SK-N-SH (cell line): ENCODE data around the gene P2RX5. TPM values are rescaled to one million over a fixed set of nuclear protein-coding genes. Genes with fewer than 3 reads are reported as not detected.

Experiments
- CTCF ChIA-PET: fragments of 300-600, 350-600 bp; formaldehyde crosslinking; extraction: SDS; loops from one replicate; lab custom pipeline; 2021; lab: Yijun Ruan, JAX
- POLR2A ChIA-PET: fragments of 350-600 bp; sonication (Branson Sonifier 250); formaldehyde crosslinking; extraction: SDS; loops from one replicate; lab custom pipeline; 2020; ENCODE audit warnings: antibody characterized with exemption, inconsistent platforms; lab: Yijun Ruan, JAX
- DNase-seq: peaks from one replicate; pipeline ENCODE4 v3.0.0; 2012
- H2AFZ ChIP-seq: fragments of 200-600 bp; sonication (generic); 2 replicates; pipeline ENCODE4 v1.8.1; 2016; ENCODE audit warnings: antibody characterized with exemption, mild to moderate bottlenecking, low read depth
- H3F3A ChIP-seq: fragments of 200-600 bp; sonication (generic); replicated peaks from 2 replicates; pipeline ENCODE3; 2016; ENCODE audit warnings: antibody characterized with exemption, mild to moderate bottlenecking; ENCODE audit not compliant: insufficient read depth
- H3K27ac ChIP-seq, 2 experiments: fragments of 200-500 bp in 1 of 2; fragments of 200-600 bp in 1 of 2; sonication (Bioruptor generic) in 1 of 2; sonication (generic), shearing (Covaris generic) in 1 of 2; 2 replicates each; pipeline versions ENCODE4 v1.5.1 to v1.6.1; 2014 to 2016; ENCODE audit warnings: low read depth in 2 of 2, inconsistent platforms in 1 of 2, low read length in 1 of 2, mild to moderate bottlenecking in 1 of 2, mixed read lengths in 1 of 2
- H3K27me3 ChIP-seq: fragments of 200-600 bp; sonication (generic), shearing (Covaris generic); 2 replicates; pipeline ENCODE4 v1.6.1; 2016; ENCODE audit warnings: mixed run types; ENCODE audit not compliant: insufficient read depth
- H3K36me3 ChIP-seq, 2 experiments: fragments of 200-500 bp in 1 of 2; fragments of 200-600 bp in 1 of 2; sonication (Bioruptor generic) in 1 of 2; sonication (generic) in 1 of 2; replicated peaks in 1 of 2; 2 replicates each; pipeline versions ENCODE3 to v1.5.1; 2014 to 2016; ENCODE audit warnings: low read length in 1 of 2, mild to moderate bottlenecking in 1 of 2; ENCODE audit not compliant: insufficient read depth in 2 of 2, control insufficient read depth in 1 of 2
- H3K4me1 ChIP-seq, 2 experiments: fragments of 200-500 bp in 1 of 2; fragments of 200-600 bp in 1 of 2; sonication (Bioruptor generic) in 1 of 2; sonication (generic), shearing (Covaris generic) in 1 of 2; 2 replicates each; pipeline versions ENCODE4 v1.5.1 to v1.6.1; 2014 to 2016; ENCODE audit warnings: low read depth in 1 of 2, low read length in 1 of 2, mixed run types in 1 of 2; ENCODE audit not compliant: insufficient read depth in 2 of 2, control insufficient read depth in 1 of 2
- H3K4me2 ChIP-seq: fragments of 200-600 bp; sonication (generic), shearing (Covaris generic); 2 replicates; pipeline ENCODE4 v1.6.1; 2017; ENCODE audit warnings: mixed run types
- H3K4me3 ChIP-seq, 2 experiments: fragments of 200-500 bp in 1 of 2; fragments of 200-600 bp in 1 of 2; sonication (Bioruptor generic) in 1 of 2; sonication (generic), shearing (Covaris generic) in 1 of 2; 2 replicates each; pipeline versions ENCODE4 v1.5.1 to v1.8.1; 2014 to 2016; ENCODE audit warnings: low read depth in 2 of 2, inconsistent platforms in 1 of 2, low read length in 1 of 2, mild to moderate bottlenecking in 1 of 2, mixed read lengths in 1 of 2, moderate library complexity in 1 of 2
- H3K79me2 ChIP-seq: fragments of 200-600 bp; sonication (generic); 2 replicates; pipeline ENCODE4 v1.8.1; 2017; ENCODE audit warnings: mild to moderate bottlenecking; ENCODE audit not compliant: insufficient read depth
- H3K9ac ChIP-seq: fragments of 200-600 bp; sonication (generic); 2 replicates; pipeline ENCODE4 v1.6.1; 2017; ENCODE audit warnings: mixed run types
- H3K9me2 ChIP-seq: fragments of 200-600 bp; sonication (generic); 2 replicates; pipeline ENCODE4 v1.6.1; 2017; ENCODE audit warnings: mixed run types
- H3K9me3 ChIP-seq: fragments of 200-600 bp; sonication (generic); 2 replicates; pipeline ENCODE4 v1.6.1; 2017; ENCODE audit warnings: mixed run types, mild to moderate bottlenecking, moderate library complexity
- H4K20me1 ChIP-seq: fragments of 200-600 bp; sonication (generic); 2 replicates; pipeline ENCODE4 v1.6.1; 2017; ENCODE audit warnings: mild to moderate bottlenecking, mixed run types; ENCODE audit not compliant: insufficient read depth
- CHD2 ChIP-seq: fragments of 150-350 bp; IDR thresholded peaks from 2 replicates; pipeline ENCODE4 v1.6.1; 2018; ENCODE audit warnings: low read length; ENCODE audit not compliant: partially characterized antibody
- CTCF ChIP-seq: fragments of 200-600 bp; sonication (generic); IDR thresholded peaks from 2 replicates; pipeline ENCODE4 v1.6.1; 2017; ENCODE audit warnings: antibody characterized with exemption, mild to moderate bottlenecking, moderate library complexity
- EP300 ChIP-seq, 2 experiments: IDR thresholded peaks; 2 replicates each; pipeline versions ENCODE4 v1.4.0 to v1.6.1; 2012; ENCODE audit warnings: borderline replicate concordance in 1 of 2, low read depth in 1 of 2, low read length in 1 of 2
- EZH2phosphoT487 ChIP-seq: fragments of 200-600 bp; sonication (generic); IDR thresholded peaks from 2 replicates; pipeline ENCODE4 v1.6.1; 2017; ENCODE audit warnings: low read depth, mixed run types, mild to moderate bottlenecking, antibody characterized with exemption, moderate library complexity, borderline replicate concordance
- FOSL2 ChIP-seq: IDR thresholded peaks from 2 replicates; pipeline ENCODE4 v1.4.0; 2012; ENCODE audit warnings: low read depth, mild to moderate bottlenecking, moderate library complexity, borderline replicate concordance
- FOXJ3 ChIP-seq: sonication (generic); formaldehyde crosslinking; IDR thresholded peaks from 2 replicates; pipeline ENCODE4 v1.5.1; 2020; ENCODE audit warnings: mild to moderate bottlenecking, missing genetic modification reagents
- GABPA ChIP-seq: IDR thresholded peaks from 2 replicates; pipeline ENCODE4 v1.4.0; 2012; ENCODE audit warnings: low read depth, mild to moderate bottlenecking
- IRF3 ChIP-seq: fragments of 150-350 bp; IDR thresholded peaks from 2 replicates; pipeline ENCODE4 v1.6.1; 2016; ENCODE audit warnings: mild to moderate bottlenecking, low read depth, low read length
- JUND ChIP-seq: IDR thresholded peaks from 2 replicates; pipeline ENCODE4 v1.4.0; 2012
- MAX ChIP-seq: IDR thresholded peaks from 2 replicates; pipeline ENCODE4 v1.4.0; 2012; ENCODE audit warnings: low read depth
- PBX3 ChIP-seq: IDR thresholded peaks from 2 replicates; pipeline ENCODE4; 2012
- RXRA ChIP-seq: IDR thresholded peaks from 2 replicates; pipeline ENCODE4 v1.4.0; 2012; ENCODE audit warnings: low read depth, mild to moderate bottlenecking, borderline replicate concordance
- SIN3A ChIP-seq: IDR thresholded peaks from 2 replicates; pipeline ENCODE4 v1.6.1; 2012; ENCODE audit warnings: low read depth, mild to moderate bottlenecking, low read length, moderate library complexity, borderline replicate concordance
- TCF12 ChIP-seq: IDR thresholded peaks from 2 replicates; pipeline ENCODE4 v1.4.0; 2012
- TEAD4 ChIP-seq: IDR thresholded peaks from 2 replicates; pipeline ENCODE4 v1.4.0; 2012; ENCODE audit warnings: mild to moderate bottlenecking, borderline replicate concordance; ENCODE audit not compliant: insufficient read depth
- ZBTB33 ChIP-seq: IDR thresholded peaks from 2 replicates; pipeline ENCODE4 v1.4.0; 2012; ENCODE audit warnings: low read depth, borderline replicate concordance
- WGBS: methylation state at CpG from one replicate; pipeline ENCODE4 v1.1.6; 2017; ENCODE audit warnings: low lambda C conversion rate; 5-methylcytosine and 5-hydroxymethylcytosine counted together
- polyA plus RNA-seq, 3 experiments: library from polyadenylated mRNA; depleted of rRNA; stranded (reverse); fragments of >200 nt; gene quantifications; 2 replicates each; pipeline ENCODE4 v1.2.3, GENCODE V29; 2012

Gene P2RX5
- polyA plus RNA-seq, 1 of the 3 experiments (the other 2 are of a cell fraction), result 0.97 TPM

- Histone ChIP-seq H3K27me3 (no peaks in the 10 kb centered on the region), H2AFZ (no peak overlapping the region), H3K4me1 (peaks cover 0 to 13% of the 10 kb centered on the region in 2 experiments; a peak in 1 of 4 replicates), H4K20me1 (no peaks in the 10 kb centered on the region), H3K27ac (no peak overlapping the region), H3K4me3 (no peak overlapping the region), H3K9me2 (no peaks in the 10 kb centered on the region), H3K36me3 (no peaks in the 10 kb centered on the region), H3F3A (no peaks in the 10 kb centered on the region), H3K9me3 (no peaks in the 10 kb centered on the region), H3K9ac (no peak overlapping the region), H3K4me2 (no peak overlapping the region), H3K79me2 (no peaks in the 10 kb centered on the region)
- POLR2A ChIA-PET, result no interaction called here
- TF ChIP-seq TCF12 (no peak), TEAD4 (no peak), CTCF (no peak), JUND (no peak), RXRA (no peak), EZH2phosphoT487 (no peak), SIN3A (no peak), FOXJ3 (CRISPR knock-in tag) (no peak), EP300 (IDR thresholded peaks at IDR 0.05; ENCODE audit: borderline replicate concordance in 1 of 2, low read depth in 1 of 2, low read length in 1 of 2) (no peak), MAX (no peak), FOSL2 (no peak), GABPA (no peak), ZBTB33 (no peak), PBX3 (no peak), CHD2 (no peak), IRF3 (no peak)
- WGBS, result 87% methylated on average over 15 of the region's 16 CpGs
- CTCF ChIA-PET, result interaction anchor here (0.8 kb wide), 1 partner anchor 9 kb away, joined by 5 read pairs; no protein-coding TSS in a partner anchor
- DNase-seq, result no peak
Observed at GRCh38 chr17:3691617-3692067, 4.3 kb downstream of the P2RX5 start.
